ENCODE results near the gene XAGE2.

XAGE2 gene

GRCh38 chrX:52363247-52363883 lies 5.5 kb upstream of the XAGE2 start:
- TF ChIP-seq CTCF (IDR thresholded peaks at IDR 0.05; ENCODE audit: low read depth, low read length): peak; percentile 21; the same call in 1 of the 2 replicates
- no peak overlapping the region for H3K4me3 ChIP-seq (ENCODE audit: low read depth, low read length)
- peak; percentile 22 for DNase-seq
- H3K4me1 ChIP-seq: no peaks in the 10 kb centered on the region
- no peaks in the 10 kb centered on the region for H3K27me3 ChIP-seq
- no peaks in the 10 kb centered on the region for H3K36me3 ChIP-seq
- H3K9me3 ChIP-seq: no peaks in the 10 kb centered on the region

GRCh38 chrX:52378870-52379269 lies 10.0 kb downstream of the XAGE2 start:
- no peaks in the 10 kb centered on the region for H3K4me1 ChIP-seq
- no peaks in the 10 kb centered on the region for H3K27me3 ChIP-seq
- H3K4me3 ChIP-seq (ENCODE audit: low read depth, low read length): no peak overlapping the region
- H3K36me3 ChIP-seq: no peaks in the 10 kb centered on the region
- DNase-seq: no peak
- no peaks in the 10 kb centered on the region for H3K9me3 ChIP-seq
- no peak for TF ChIP-seq CTCF (IDR thresholded peaks at IDR 0.05; ENCODE audit: low read depth, low read length)

- no peaks in the 10 kb centered on the region for H3K4me1 ChIP-seq
- TF ChIP-seq CTCF (IDR thresholded peaks at IDR 0.05; ENCODE audit: low read depth, low read length): no peak
- no peaks in the 10 kb centered on the region for H3K9me3 ChIP-seq
- no peaks in the 10 kb centered on the region for H3K36me3 ChIP-seq
- H3K27me3 ChIP-seq: no peaks in the 10 kb centered on the region
- no peak overlapping the region for H3K4me3 ChIP-seq (ENCODE audit: low read depth, low read length)
- no peak for DNase-seq
Measured at GRCh38 chrX:52380993-52381392, 12.2 kb downstream of the XAGE2 start.

- Histone ChIP-seq H3K36me3 (no peaks in the 10 kb centered on the region), H3K4me3 (ENCODE audit: low read depth, low read length) (no peak overlapping the region), H3K4me1 (no peaks in the 10 kb centered on the region), H3K9me3 (no peaks in the 10 kb centered on the region), H3K27me3 (no peaks in the 10 kb centered on the region)
- TF ChIP-seq CTCF (IDR thresholded peaks at IDR 0.05; ENCODE audit: low read depth, low read length): no peak
- no peak for DNase-seq
Measured at GRCh38 chrX:52410439-52411394, 41.9 kb downstream of the XAGE2 start.

GRCh38 chrX:52415304-52415703 lies 46.5 kb downstream of the XAGE2 start:
- no peak overlapping the region for H3K4me3 ChIP-seq (ENCODE audit: low read depth, low read length)
- no peak for DNase-seq
- H3K4me1 ChIP-seq: no peaks in the 10 kb centered on the region
- H3K9me3 ChIP-seq: no peaks in the 10 kb centered on the region
- no peaks in the 10 kb centered on the region for H3K36me3 ChIP-seq
- H3K27me3 ChIP-seq: no peaks in the 10 kb centered on the region
- TF ChIP-seq CTCF (IDR thresholded peaks at IDR 0.05; ENCODE audit: low read depth, low read length): no peak

GRCh38 chrX:52416816-52417215 lies 48.0 kb downstream of the XAGE2 start:
- H3K4me1 ChIP-seq: no peaks in the 10 kb centered on the region
- no peak overlapping the region for H3K4me3 ChIP-seq (ENCODE audit: low read depth, low read length)
- no peak for DNase-seq
- H3K36me3 ChIP-seq: no peaks in the 10 kb centered on the region
- no peaks in the 10 kb centered on the region for H3K9me3 ChIP-seq
- TF ChIP-seq CTCF (IDR thresholded peaks at IDR 0.05; ENCODE audit: low read depth, low read length): no peak
- H3K27me3 ChIP-seq: no peaks in the 10 kb centered on the region

Data from BE2C (cell line).